Measurements from ENCODE around the gene PACRG.

DNA sequence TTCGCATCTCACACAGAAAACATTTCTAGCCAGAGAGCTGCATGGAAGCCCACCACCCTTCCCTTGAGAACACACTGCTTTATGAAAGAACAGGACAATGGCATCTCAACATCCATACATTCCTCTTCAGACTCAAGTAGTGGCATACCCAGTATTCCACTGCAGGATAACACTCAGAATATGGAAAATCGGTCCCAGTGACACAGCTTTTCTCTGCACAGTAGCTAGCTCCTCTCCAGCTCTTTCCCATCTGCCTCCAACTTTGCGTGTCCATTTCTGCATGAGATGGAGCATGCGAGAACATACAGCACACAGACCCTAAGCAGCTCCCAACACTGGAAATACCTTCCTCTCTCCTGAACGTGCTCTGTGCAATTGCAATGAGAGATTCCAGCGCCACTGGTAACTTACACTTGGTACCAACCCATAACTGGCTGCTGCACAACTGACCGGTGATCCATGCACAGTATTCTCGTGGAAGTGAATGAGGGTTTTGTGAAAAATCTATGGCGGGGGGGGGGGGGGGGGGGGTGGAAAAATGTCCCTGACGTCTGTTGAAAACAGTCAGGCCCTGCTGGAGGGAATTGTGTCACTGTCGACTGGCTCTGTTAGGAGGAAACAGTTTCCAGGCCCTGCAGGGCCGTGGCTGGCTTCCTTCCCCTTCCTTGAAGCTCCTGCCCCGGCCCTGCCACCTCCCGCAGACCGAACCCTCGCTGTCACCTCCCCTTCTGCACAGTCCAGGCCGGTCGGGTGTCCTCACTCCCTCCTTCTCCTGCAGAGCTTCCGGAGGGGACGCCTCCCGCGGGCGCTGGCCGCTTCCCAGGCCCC lies 420.9 kb downstream of the PACRG start:
- TF ChIP-seq, protein P1, sequence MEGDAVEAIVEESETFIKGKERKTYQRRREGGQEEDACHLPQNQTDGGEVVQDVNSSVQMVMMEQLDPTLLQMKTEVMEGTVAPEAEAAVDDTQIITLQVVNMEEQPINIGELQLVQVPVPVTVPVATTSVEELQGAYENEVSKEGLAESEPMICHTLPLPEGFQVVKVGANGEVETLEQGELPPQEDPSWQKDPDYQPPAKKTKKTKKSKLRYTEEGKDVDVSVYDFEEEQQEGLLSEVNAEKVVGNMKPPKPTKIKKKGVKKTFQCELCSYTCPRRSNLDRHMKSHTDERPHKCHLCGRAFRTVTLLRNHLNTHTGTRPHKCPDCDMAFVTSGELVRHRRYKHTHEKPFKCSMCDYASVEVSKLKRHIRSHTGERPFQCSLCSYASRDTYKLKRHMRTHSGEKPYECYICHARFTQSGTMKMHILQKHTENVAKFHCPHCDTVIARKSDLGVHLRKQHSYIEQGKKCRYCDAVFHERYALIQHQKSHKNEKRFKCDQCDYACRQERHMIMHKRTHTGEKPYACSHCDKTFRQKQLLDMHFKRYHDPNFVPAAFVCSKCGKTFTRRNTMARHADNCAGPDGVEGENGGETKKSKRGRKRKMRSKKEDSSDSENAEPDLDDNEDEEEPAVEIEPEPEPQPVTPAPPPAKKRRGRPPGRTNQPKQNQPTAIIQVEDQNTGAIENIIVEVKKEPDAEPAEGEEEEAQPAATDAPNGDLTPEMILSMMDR (IDR thresholded peaks at IDR 0.05) = no peak
- TF ChIP-seq POLR2AphosphoS5 (IDR thresholded peaks at IDR 0.05; ENCODE audit: low read depth, low read length) = no peak
- TF ChIP-seq SIN3A (IDR thresholded peaks at IDR 0.05; ENCODE audit: borderline replicate concordance, insufficient read depth, low read depth, low read length) = no peak
- TF ChIP-seq, protein P2, sequence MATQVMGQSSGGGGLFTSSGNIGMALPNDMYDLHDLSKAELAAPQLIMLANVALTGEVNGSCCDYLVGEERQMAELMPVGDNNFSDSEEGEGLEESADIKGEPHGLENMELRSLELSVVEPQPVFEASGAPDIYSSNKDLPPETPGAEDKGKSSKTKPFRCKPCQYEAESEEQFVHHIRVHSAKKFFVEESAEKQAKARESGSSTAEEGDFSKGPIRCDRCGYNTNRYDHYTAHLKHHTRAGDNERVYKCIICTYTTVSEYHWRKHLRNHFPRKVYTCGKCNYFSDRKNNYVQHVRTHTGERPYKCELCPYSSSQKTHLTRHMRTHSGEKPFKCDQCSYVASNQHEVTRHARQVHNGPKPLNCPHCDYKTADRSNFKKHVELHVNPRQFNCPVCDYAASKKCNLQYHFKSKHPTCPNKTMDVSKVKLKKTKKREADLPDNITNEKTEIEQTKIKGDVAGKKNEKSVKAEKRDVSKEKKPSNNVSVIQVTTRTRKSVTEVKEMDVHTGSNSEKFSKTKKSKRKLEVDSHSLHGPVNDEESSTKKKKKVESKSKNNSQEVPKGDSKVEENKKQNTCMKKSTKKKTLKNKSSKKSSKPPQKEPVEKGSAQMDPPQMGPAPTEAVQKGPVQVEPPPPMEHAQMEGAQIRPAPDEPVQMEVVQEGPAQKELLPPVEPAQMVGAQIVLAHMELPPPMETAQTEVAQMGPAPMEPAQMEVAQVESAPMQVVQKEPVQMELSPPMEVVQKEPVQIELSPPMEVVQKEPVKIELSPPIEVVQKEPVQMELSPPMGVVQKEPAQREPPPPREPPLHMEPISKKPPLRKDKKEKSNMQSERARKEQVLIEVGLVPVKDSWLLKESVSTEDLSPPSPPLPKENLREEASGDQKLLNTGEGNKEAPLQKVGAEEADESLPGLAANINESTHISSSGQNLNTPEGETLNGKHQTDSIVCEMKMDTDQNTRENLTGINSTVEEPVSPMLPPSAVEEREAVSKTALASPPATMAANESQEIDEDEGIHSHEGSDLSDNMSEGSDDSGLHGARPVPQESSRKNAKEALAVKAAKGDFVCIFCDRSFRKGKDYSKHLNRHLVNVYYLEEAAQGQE (IDR thresholded peaks at IDR 0.05; ENCODE audit: insufficient read depth in 1 of 2, low read depth in 2 of 2, low read length in 1 of 2) = no peak
- TF ChIP-seq TCF7L2 (IDR thresholded peaks at IDR 0.05; ENCODE audit: low read depth, low read length) = no peak
